ENCODE measurements around the gene EXTL1. TPM values are rescaled to one million over a fixed set of nuclear protein-coding genes. Genes with fewer than 3 reads are reported as not detected.

The EXTL1 gene
- total RNA-seq, 1 donor from 2014 or later, result 0.85 TPM

GRCh38 chr1:26016953-26017545 is 4.5 kb upstream of the EXTL1 start:
- Histone ChIP-seq H3K4me3 (no peak overlapping the region), H3K4me1 (peaks cover 0 to 6% of the 10 kb centered on the region in 2 donors), H3K27ac (no peak overlapping the region), H3K36me3 (no peaks in the 10 kb centered on the region), H3K27me3 (no peaks in the 10 kb centered on the region), H3K9me3 (no peaks in the 10 kb centered on the region)
- DNase-seq (ENCODE audit: low spot score in 2 of 2), result no peak
- no peak for TF ChIP-seq CTCF (IDR thresholded peaks at IDR 0.05)
- intact Hi-C loops (cut with DNase I), result no loop called here

- no peak for TF ChIP-seq CTCF (IDR thresholded peaks at IDR 0.05)
- H3K9me3 ChIP-seq, result no peaks in the 10 kb centered on the region
- H3K36me3 ChIP-seq, result no peaks in the 10 kb centered on the region
- H3K4me1 ChIP-seq, result peaks cover 0 to 6% of the 10 kb centered on the region in 2 donors
- no peak overlapping the region for H3K4me3 ChIP-seq
- intact Hi-C loops (cut with DNase I), result no loop called here
- H3K27me3 ChIP-seq, result no peaks in the 10 kb centered on the region
- no peak for DNase-seq (ENCODE audit: low spot score in 2 of 2)
- H3K27ac ChIP-seq, result no peak overlapping the region
Measured at GRCh38 chr1:26017606-26018005, 4.0 kb upstream of the EXTL1 start.

DNA sequence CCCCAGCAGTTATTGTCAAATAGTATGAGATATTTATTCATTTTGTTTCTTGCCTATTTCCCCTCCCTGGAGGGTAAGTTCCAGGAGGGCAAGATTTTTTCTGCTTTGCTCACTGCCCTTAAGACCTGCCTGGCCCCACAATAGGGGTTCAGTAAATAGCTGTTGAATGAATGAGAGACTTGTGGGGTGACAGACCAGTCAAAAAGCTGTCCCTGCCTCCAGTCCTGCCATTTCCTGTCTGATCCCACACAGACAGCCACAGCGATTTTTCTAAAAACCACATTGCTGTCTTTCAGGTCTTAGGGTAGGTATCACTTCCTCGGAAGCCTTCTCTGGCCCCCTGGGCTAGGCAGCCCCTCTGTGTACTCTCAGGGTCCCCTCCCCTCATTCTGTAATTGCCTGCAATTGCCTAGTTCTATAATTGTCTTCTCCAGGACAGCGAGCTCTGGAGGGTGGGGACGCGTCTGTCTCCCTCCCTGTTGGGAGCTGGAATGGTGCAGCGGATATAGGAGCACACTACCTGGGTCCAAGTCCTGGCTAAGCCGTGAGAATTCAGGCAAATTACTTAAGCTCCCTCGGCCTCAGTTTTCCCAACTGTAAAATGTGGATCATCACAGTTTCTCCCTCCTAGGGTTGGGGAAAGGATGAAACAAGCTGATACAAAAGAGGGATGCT is 1.8 kb upstream of the EXTL1 start:
- no peak for TF ChIP-seq CTCF (IDR thresholded peaks at IDR 0.05)
- H3K36me3 ChIP-seq, result no peaks in the 10 kb centered on the region
- DNase-seq (ENCODE audit: low spot score in 2 of 2), result no peak
- no peaks in the 10 kb centered on the region for H3K9me3 ChIP-seq
- H3K4me1 ChIP-seq, result peaks cover 0 to 6% of the 10 kb centered on the region in 2 donors
- intact Hi-C loops (cut with DNase I), result no loop called here
- no peak overlapping the region for H3K4me3 ChIP-seq
- H3K27ac ChIP-seq, result no peak overlapping the region
- no peaks in the 10 kb centered on the region for H3K27me3 ChIP-seq

DNA sequence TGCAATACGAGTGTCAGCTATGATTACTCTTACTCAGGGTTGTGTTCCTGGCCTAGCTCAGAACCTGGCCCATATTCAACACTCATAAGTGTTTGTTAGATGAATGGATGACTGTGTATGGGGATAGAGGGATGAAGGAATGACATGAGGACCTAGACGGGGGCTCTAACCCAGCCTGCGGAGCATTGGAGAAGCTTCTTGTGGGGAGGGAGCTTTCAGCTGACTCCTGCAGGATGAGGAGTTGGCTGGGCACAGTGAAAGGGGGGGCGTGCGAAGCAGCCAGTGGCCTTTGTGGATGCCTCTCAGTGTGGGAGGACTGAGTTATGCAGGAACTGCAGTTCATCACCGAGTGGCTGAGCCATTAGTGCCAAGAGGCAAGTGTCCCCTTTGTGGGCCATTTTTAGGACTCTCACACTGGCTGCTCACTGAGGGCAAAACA is 1.2 kb upstream of the EXTL1 start:
- no peaks in the 10 kb centered on the region for H3K36me3 ChIP-seq
- TF ChIP-seq CTCF (IDR thresholded peaks at IDR 0.05), result no peak
- H3K27ac ChIP-seq, result no peak overlapping the region
- H3K4me3 ChIP-seq, result no peak overlapping the region
- no peaks in the 10 kb centered on the region for H3K9me3 ChIP-seq
- peaks cover 0 to 6% of the 10 kb centered on the region in 2 donors for H3K4me1 ChIP-seq
- no peak for DNase-seq (ENCODE audit: low spot score in 2 of 2)
- intact Hi-C loops (cut with DNase I), result no loop called here
- H3K27me3 ChIP-seq, result no peaks in the 10 kb centered on the region

- TF ChIP-seq CTCF (IDR thresholded peaks at IDR 0.05), result no peak
- H3K9me3 ChIP-seq, result no peaks in the 10 kb centered on the region
- no peaks in the 10 kb centered on the region for H3K27me3 ChIP-seq
- intact Hi-C loops (cut with DNase I), result no loop called here
- peak overlapping the region in 1 of 2 donors; percentile 54 for H3K4me3 ChIP-seq
- peaks cover 0 to 6% of the 10 kb centered on the region in 2 donors for H3K4me1 ChIP-seq
- no peaks in the 10 kb centered on the region for H3K36me3 ChIP-seq
- H3K27ac ChIP-seq, result no peak overlapping the region
- no peak for DNase-seq (ENCODE audit: low spot score in 2 of 2)
Measured at GRCh38 chr1:26020941-26021646, 481 bp upstream of the EXTL1 start.

Measured in ascending aorta (tissue), 2 donors.